Neural progenitor cell (in vitro differentiated cells): ENCODE results near the gene IRAK1. TPM values are rescaled to one million over a fixed set of nuclear protein-coding genes. Genes with fewer than 3 reads are reported as not detected.
A peak's percentile ranks its signal among the peaks of the same experiment; 100 is the strongest.

Experiments used
- DNase-seq: peaks from one replicate; pipeline ENCODE4 v3.0.0-alpha.2; 2016; ENCODE audit warnings: low spot score
- H2AFZ ChIP-seq: fragments of 200-600 bp; sonication (generic); replicated peaks from 2 replicates; pipeline ENCODE4 v1.6.1; 2016; ENCODE audit warnings: antibody characterized with exemption
- H3F3A ChIP-seq: fragments of 200-600 bp; sonication (generic); 2 replicates; pipeline ENCODE4 v1.6.1; 2016; ENCODE audit warnings: antibody characterized with exemption, low read depth
- H3K27ac ChIP-seq: fragments of 200-600 bp; sonication (generic); 2 replicates; pipeline ENCODE4 v1.5.1; 2016; ENCODE audit warnings: mild to moderate bottlenecking
- H3K27me3 ChIP-seq: fragments of 200-600 bp; sonication (generic); 2 replicates; pipeline ENCODE4 v1.6.1; 2016; ENCODE audit warnings: mild to moderate bottlenecking, moderate library complexity
- H3K36me3 ChIP-seq: fragments of 200-600 bp; sonication (generic); 2 replicates; pipeline ENCODE4 v1.5.1; 2016
- H3K4me1 ChIP-seq: fragments of 200-600 bp; sonication (generic); 2 replicates; pipeline ENCODE4 v1.6.1; 2016; ENCODE audit warnings: mixed run types
- H3K4me2 ChIP-seq: fragments of 200-600 bp; sonication (generic); 2 replicates; pipeline ENCODE4 v1.6.1; 2016
- H3K4me3 ChIP-seq: fragments of 200-600 bp; sonication (generic); 2 replicates; pipeline ENCODE4 v1.5.1; 2016
- H3K79me2 ChIP-seq: fragments of 200-600 bp; sonication (generic); 2 replicates; pipeline ENCODE4 v1.6.1; 2016; ENCODE audit warnings: low read depth
- H3K9ac ChIP-seq: fragments of 200-600 bp; sonication (generic); 2 replicates; pipeline ENCODE4 v1.6.1; 2016
- H3K9me3 ChIP-seq: fragments of 200-600 bp; sonication (generic); 2 replicates; pipeline ENCODE4 v1.5.1; 2016; ENCODE audit warnings: low read depth
- H4K20me1 ChIP-seq: fragments of 200-600 bp; sonication (generic); 2 replicates; pipeline ENCODE4 v1.6.1; 2016; ENCODE audit warnings: low read depth
- H3K27ac Mint-ChIP-seq: 3 replicates; pipeline ENCODE4 v1.8.0; 2021; ENCODE audit warnings: mixed read lengths
- H3K27me3 Mint-ChIP-seq: 2 replicates; pipeline ENCODE4 v1.8.0; 2022; ENCODE audit warnings: low read depth, mild to moderate bottlenecking, inconsistent platforms, moderate library complexity, mixed read lengths; ENCODE audit not compliant: insufficient read depth
- H3K36me3 Mint-ChIP-seq: 3 replicates; pipeline ENCODE4 v1.8.0; 2021; ENCODE audit warnings: mixed read lengths
- H3K4me1 Mint-ChIP-seq: 3 replicates; pipeline ENCODE4 v1.8.0; 2021; ENCODE audit warnings: mixed read lengths
- H3K4me3 Mint-ChIP-seq: 3 replicates; pipeline ENCODE4 v1.8.0; 2021; ENCODE audit warnings: mild to moderate bottlenecking, moderate library complexity, mixed read lengths
- H3K9me3 Mint-ChIP-seq: 3 replicates; pipeline ENCODE4 v1.8.0; 2020; ENCODE audit warnings: mixed read lengths
- EZH2 ChIP-seq: fragments of 200-600 bp; sonication (generic); IDR thresholded peaks from 2 replicates; pipeline ENCODE4 v1.6.1; 2017; ENCODE audit warnings: antibody characterized with exemption, mild to moderate bottlenecking, moderate library complexity
- EZH2phosphoT487 ChIP-seq: fragments of 200-600 bp; sonication (generic); IDR thresholded peaks from 2 replicates; pipeline ENCODE4 v1.6.1; 2017; ENCODE audit warnings: antibody characterized with exemption
- total RNA-seq: library from RNA; depleted of rRNA; stranded (reverse); fragments of >200 nt; gene quantifications from 2 replicates; pipeline ENCODE4 v1.2.3, GENCODE V29; 2015; ENCODE audit warnings: low replicate concordance
- TF ChIP-seq, protein P1 (sequence below): fragments of 200-600 bp; sonication (generic); IDR thresholded peaks from 2 replicates; pipeline ENCODE4 v1.5.1; 2017; ENCODE audit warnings: antibody characterized with exemption, mild to moderate bottlenecking

Gene IRAK1
- total RNA-seq, 1 donor from 2014 or later = 6.8 TPM

DNA sequence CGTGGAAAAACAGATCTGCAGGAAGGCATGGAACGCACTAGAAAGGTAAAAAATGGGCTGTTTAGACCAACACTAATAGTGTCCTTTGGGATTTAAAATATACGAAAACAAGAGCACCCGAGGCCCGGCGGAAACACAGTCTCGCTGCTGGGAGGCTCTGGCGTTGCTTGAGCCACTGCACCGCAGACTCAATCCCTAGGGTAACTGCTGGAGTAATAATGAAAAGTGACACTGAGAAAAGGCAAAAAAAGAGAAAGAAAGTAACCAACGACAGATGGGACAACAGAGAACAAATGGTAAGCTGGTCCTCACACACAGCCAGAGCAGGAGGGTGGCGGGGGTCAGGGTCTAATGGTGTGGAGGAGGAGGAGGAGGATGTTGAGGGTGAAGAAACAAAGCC, 15.4 kb downstream of the IRAK1 start:
- H3K9me3 Mint-ChIP-seq = peaks cover 17% of the 10 kb centered on the region
- H3K27me3 Mint-ChIP-seq = peaks cover 10% of the 10 kb centered on the region
- DNase-seq = no peak
- Histone ChIP-seq H3K4me1 (no peaks in the 10 kb centered on the region), H3K79me2 (no peaks in the 10 kb centered on the region), H3K9me3 (no peaks in the 10 kb centered on the region), H3K4me3 (no peak overlapping the region), H3K27me3 (no peaks in the 10 kb centered on the region), H3F3A (peaks cover 6% of the 10 kb centered on the region), H3K4me2 (no peak overlapping the region), H3K36me3 (no peaks in the 10 kb centered on the region), H3K9ac (no peak overlapping the region), H2AFZ (no peak overlapping the region), H3K27ac (no peak overlapping the region), H4K20me1 (no peaks in the 10 kb centered on the region)
- no peak overlapping the region for H3K27ac Mint-ChIP-seq
- peaks cover 9% of the 10 kb centered on the region for H3K4me1 Mint-ChIP-seq
- peaks cover 7% of the 10 kb centered on the region for H3K36me3 Mint-ChIP-seq
- TF ChIP-seq EZH2 (no peak), EZH2phosphoT487 (no peak)
- TF ChIP-seq, protein P1, sequence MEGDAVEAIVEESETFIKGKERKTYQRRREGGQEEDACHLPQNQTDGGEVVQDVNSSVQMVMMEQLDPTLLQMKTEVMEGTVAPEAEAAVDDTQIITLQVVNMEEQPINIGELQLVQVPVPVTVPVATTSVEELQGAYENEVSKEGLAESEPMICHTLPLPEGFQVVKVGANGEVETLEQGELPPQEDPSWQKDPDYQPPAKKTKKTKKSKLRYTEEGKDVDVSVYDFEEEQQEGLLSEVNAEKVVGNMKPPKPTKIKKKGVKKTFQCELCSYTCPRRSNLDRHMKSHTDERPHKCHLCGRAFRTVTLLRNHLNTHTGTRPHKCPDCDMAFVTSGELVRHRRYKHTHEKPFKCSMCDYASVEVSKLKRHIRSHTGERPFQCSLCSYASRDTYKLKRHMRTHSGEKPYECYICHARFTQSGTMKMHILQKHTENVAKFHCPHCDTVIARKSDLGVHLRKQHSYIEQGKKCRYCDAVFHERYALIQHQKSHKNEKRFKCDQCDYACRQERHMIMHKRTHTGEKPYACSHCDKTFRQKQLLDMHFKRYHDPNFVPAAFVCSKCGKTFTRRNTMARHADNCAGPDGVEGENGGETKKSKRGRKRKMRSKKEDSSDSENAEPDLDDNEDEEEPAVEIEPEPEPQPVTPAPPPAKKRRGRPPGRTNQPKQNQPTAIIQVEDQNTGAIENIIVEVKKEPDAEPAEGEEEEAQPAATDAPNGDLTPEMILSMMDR = no peak
- no peak overlapping the region for H3K4me3 Mint-ChIP-seq

DNA sequence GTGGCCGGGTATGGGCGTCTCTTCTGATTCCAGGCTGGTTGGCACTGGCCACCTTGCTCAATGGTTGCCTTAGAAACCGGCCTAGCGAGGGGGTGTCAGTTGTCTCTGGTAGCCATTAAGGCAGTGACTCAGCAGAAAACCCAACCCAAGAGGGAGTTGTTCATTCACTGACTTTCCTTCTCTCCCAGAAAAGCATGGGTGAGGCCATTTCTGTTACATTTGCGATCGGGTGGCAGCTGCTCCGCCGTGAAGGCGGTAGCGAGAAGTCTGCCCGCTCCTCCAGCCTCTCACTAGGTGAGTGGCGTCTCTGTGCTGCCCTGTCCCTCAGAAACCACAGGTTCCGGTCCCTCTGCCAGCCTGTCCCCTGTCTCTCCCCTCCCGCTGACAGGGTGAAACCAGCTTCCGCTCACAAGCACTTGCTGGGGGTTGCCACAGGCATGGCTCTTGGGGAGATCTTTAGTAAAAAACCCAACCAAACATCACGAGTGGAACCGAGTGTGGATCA, 17.4 kb downstream of the IRAK1 start:
- Histone ChIP-seq H3K79me2 (no peaks in the 10 kb centered on the region), H2AFZ (no peak overlapping the region)

DNA sequence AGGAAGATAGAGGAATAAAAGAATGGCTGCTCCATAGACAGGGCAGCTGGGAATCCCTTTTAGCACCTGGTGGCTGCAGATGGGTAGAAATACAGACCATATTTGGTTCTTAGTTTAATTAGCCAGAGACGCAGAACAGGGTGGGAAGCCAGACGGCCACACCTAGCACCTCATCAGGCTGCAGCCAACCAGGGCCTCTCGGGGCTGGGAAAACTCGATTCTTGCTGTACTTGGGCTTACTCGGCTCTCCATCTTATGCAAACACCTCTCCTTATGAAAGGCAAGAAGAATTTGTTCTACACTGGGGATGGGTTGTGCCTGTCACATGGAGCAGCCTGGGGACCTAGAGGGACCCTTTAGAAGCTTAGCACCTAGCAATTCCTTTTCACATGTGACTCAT, 19.7 kb downstream of the IRAK1 start:
- Histone ChIP-seq H3K4me2 (peak overlapping the region; percentile 1), H3K9ac (no peak overlapping the region), H3F3A (peaks cover 6% of the 10 kb centered on the region), H3K27me3 (no peaks in the 10 kb centered on the region), H3K4me1 (no peaks in the 10 kb centered on the region), H3K36me3 (no peaks in the 10 kb centered on the region), H4K20me1 (no peaks in the 10 kb centered on the region), H3K9me3 (no peaks in the 10 kb centered on the region), H2AFZ (no peak overlapping the region), H3K27ac (no peak overlapping the region), H3K4me3 (no peak overlapping the region), H3K79me2 (no peaks in the 10 kb centered on the region)
- Mint-ChIP-seq H3K27me3 (peaks cover 4% of the 10 kb centered on the region), H3K4me1 (peaks cover 9% of the 10 kb centered on the region), H3K27ac (no peak overlapping the region), H3K36me3 (peaks cover 2% of the 10 kb centered on the region), H3K9me3 (peaks cover 6% of the 10 kb centered on the region), H3K4me3 (no peak overlapping the region)
- no peak for DNase-seq
- TF ChIP-seq, protein P1 = no peak
- TF ChIP-seq EZH2phosphoT487 = no peak
- no peak for TF ChIP-seq EZH2

More for the DNA sequence above, 17.4 kb downstream of the IRAK1 start:
- Mint-ChIP-seq H3K4me3 (no peak overlapping the region), H3K27me3 (peaks cover 7% of the 10 kb centered on the region), H3K9me3 (peaks cover 11% of the 10 kb centered on the region), H3K36me3 (peaks cover 7% of the 10 kb centered on the region), H3K4me1 (peaks cover 9% of the 10 kb centered on the region), H3K27ac (peak overlapping the region; percentile 76)
- no peaks in the 10 kb centered on the region for H4K20me1 ChIP-seq
- no peaks in the 10 kb centered on the region for H3K36me3 ChIP-seq
- no peak overlapping the region for H3K9ac ChIP-seq
- no peak overlapping the region for H3K4me3 ChIP-seq
- H3K4me1 ChIP-seq = no peaks in the 10 kb centered on the region
- H3F3A ChIP-seq = peaks cover 6% of the 10 kb centered on the region
- TF ChIP-seq, protein P1 = no peak
- TF ChIP-seq EZH2phosphoT487 (no peak), EZH2 (no peak)
- no peak overlapping the region for H3K27ac ChIP-seq
- no peaks in the 10 kb centered on the region for H3K9me3 ChIP-seq
- DNase-seq = peak; percentile 30
- no peaks in the 10 kb centered on the region for H3K27me3 ChIP-seq
- no peak overlapping the region for H3K4me2 ChIP-seq
